ENCODE results near the gene BICDL1.

DNA sequence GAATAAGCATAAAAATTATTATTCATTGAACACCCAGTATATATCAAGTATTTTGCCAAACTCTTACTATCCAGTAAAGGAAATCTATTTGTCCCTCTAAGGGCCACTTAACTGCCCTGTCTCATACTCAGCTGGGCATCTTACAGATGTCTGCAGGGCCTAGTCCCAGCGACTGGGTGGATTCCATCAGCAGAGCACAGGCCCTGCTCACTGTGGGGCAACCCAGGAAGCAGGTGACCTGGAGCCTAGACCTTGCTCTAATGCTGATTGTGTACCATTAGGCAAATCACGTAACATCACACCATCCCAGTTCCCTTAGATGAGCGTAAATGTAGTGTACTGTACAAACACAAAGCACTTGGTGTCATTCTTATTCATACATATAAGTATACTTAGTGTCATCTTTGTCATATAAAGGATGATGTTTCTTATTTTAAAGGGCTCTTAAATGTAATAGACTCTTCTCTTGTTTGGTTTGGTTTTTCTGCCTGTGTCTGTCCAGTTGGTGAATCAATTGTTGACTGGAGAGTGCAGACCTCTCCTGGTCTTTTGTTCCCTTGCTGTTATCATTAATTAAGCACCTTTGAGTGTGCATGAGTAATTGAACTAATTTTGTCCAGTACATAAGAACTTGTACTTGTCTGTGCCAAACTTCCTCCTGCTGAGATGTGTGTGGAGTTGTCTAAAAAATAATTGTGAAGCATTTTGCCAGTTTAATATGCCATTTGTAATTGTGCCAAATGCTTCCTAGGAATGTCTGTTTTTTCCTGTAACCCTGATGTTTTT, 78.2 kb downstream of the BICDL1 start:
- TF ChIP-seq, protein P1, sequence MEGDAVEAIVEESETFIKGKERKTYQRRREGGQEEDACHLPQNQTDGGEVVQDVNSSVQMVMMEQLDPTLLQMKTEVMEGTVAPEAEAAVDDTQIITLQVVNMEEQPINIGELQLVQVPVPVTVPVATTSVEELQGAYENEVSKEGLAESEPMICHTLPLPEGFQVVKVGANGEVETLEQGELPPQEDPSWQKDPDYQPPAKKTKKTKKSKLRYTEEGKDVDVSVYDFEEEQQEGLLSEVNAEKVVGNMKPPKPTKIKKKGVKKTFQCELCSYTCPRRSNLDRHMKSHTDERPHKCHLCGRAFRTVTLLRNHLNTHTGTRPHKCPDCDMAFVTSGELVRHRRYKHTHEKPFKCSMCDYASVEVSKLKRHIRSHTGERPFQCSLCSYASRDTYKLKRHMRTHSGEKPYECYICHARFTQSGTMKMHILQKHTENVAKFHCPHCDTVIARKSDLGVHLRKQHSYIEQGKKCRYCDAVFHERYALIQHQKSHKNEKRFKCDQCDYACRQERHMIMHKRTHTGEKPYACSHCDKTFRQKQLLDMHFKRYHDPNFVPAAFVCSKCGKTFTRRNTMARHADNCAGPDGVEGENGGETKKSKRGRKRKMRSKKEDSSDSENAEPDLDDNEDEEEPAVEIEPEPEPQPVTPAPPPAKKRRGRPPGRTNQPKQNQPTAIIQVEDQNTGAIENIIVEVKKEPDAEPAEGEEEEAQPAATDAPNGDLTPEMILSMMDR (conservative IDR thresholded peaks at IDR 0.05; ENCODE audit: low read depth, low read length) = no peak
- no peak for TF ChIP-seq EZH2 (IDR thresholded peaks at IDR 0.05; ENCODE audit: low read length, unreplicated experiment)

Data from PC-3 (cell line).